NB4 (cell line): Measurements from ENCODE around the gene AADAT.

Experiments
- DNase-seq: peaks from one replicate; pipeline ENCODE4 v3.0.0; 2010; ENCODE audit warnings: low read depth
- H3K4me3 ChIP-seq: one replicate; pipeline ENCODE4 v1.5.1; 2011; ENCODE audit warnings: mild to moderate bottlenecking, low read depth, low read length, moderate library complexity
- CTCF ChIP-seq: IDR thresholded peaks from one replicate; pipeline ENCODE4 v1.5.1; 2012; ENCODE audit warnings: low read depth, low read length
- MAX ChIP-seq: IDR thresholded peaks from 2 replicates; pipeline ENCODE4 v1.6.1; 2011; ENCODE audit warnings: low read depth, low read length
- MYC ChIP-seq: IDR thresholded peaks from 2 replicates; pipeline ENCODE4 v1.6.1; 2011; ENCODE audit warnings: low read depth, low read length
- POLR2A ChIP-seq: IDR thresholded peaks from 2 replicates; pipeline ENCODE4 v1.6.1; 2011; ENCODE audit warnings: mild to moderate bottlenecking; ENCODE audit not compliant: insufficient read length; ENCODE audit errors: extremely low read depth

Gene AADAT

GRCh38 chr4:170068438-170069128, 21.2 kb downstream of the AADAT start:
- no peak overlapping the region for H3K4me3 ChIP-seq
- no peak for DNase-seq
- no peak for TF ChIP-seq MAX
- no peak for TF ChIP-seq CTCF

GRCh38 chr4:170059421-170059820, 30.3 kb downstream of the AADAT start:
- TF ChIP-seq CTCF (no peak), MYC (no peak), POLR2A (no peak)

GRCh38 chr4:170058826-170059225, 30.9 kb downstream of the AADAT start:
- TF ChIP-seq MYC: no peak
- TF ChIP-seq MAX: no peak
- no peak for TF ChIP-seq POLR2A
- no peak for TF ChIP-seq CTCF
- H3K4me3 ChIP-seq: no peak overlapping the region
- DNase-seq: no peak

More at GRCh38 chr4:170059421-170059820, 30.3 kb downstream of the AADAT start:
- H3K4me3 ChIP-seq: no peak overlapping the region
- no peak for DNase-seq

- no peak for DNase-seq
- H3K4me3 ChIP-seq: no peak overlapping the region
- TF ChIP-seq MYC: no peak
- TF ChIP-seq POLR2A: no peak
- no peak for TF ChIP-seq CTCF
Observed at GRCh38 chr4:170057866-170058265, 31.9 kb downstream of the AADAT start.

- DNase-seq: no peak
- TF ChIP-seq CTCF (no peak), POLR2A (no peak), MAX (no peak), MYC (no peak)
- H3K4me3 ChIP-seq: no peak overlapping the region
Observed at GRCh38 chr4:170052919-170053318, 36.8 kb downstream of the AADAT start.

- no peak for DNase-seq
Observed at GRCh38 chr4:170051402-170051801, 38.4 kb downstream of the AADAT start.

More at GRCh38 chr4:170051402-170051801, 38.4 kb downstream of the AADAT start:
- no peak for TF ChIP-seq CTCF
- TF ChIP-seq MAX: no peak
- TF ChIP-seq MYC: no peak
- no peak for TF ChIP-seq POLR2A
- no peak overlapping the region for H3K4me3 ChIP-seq
